PC-3 (cell line): ENCODE data around the gene RNF114.
"Not testable (repeated sequence)": the region's sequence is repeated elsewhere in the genome, so short reads cannot be mapped to it uniquely, and the experiment has no call there.

Source experiments
- CTCF ChIP-seq: fragments of 300-600 bp; sonication (generic); conservative IDR thresholded peaks from 2 replicates; pipeline ENCODE4 v1.5.1; 2017; ENCODE audit warnings: antibody characterized with exemption, low read depth, mild to moderate bottlenecking, low read length
- EZH2 ChIP-seq: fragments of 300-600 bp; sonication (generic); IDR thresholded peaks from one replicate; pipeline ENCODE4 v1.6.1; 2017; ENCODE audit warnings: antibody characterized with exemption, mild to moderate bottlenecking, low read length; ENCODE audit not compliant: unreplicated experiment
- EZH2phosphoT487 ChIP-seq: fragments of 300-600 bp; sonication (generic); IDR thresholded peaks from 2 replicates; pipeline ENCODE4 v1.6.1; 2018; ENCODE audit warnings: mild to moderate bottlenecking, antibody characterized with exemption, low read length, borderline replicate concordance

DNA sequence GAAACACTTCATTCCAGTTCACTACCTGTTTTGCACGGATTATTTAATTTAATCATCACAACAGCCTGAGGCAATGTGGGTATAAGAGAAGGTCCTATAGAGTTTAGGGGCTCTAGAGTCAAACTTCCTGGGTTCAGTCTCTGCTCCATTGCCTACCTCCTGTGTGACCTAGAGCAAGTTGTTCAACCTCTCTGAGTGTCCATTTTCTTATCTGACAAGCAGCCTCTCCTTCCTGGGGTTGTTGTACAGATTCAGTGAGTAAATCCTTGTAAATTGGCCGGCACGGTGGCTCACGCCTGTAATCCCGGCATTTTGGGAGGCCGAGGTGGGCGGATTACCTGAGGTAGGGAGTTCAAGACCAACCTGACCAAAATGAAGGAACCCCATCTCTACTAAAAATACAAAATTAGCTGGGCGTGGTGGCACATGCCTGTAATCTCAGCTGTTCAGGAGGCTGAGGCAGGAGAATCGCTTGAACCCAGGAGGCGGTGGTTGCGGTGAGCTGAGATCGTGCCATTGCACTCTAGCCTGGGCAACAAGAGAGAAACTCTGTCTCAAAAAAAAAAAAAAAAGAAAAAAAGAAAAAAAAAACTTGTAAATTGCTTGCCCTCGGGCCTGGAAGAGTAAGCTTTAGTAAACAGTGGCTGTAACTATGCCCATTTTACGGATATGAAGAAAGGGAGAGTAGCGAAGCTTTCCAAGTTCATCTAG is 62.4 kb downstream of the RNF114 start:
- TF ChIP-seq CTCF, EZH2phosphoT487, EZH2: not testable (repeated sequence)
